SK-N-SH treated with all-trans-retinoic acid at 6 μM for 48 hours (cell line): ENCODE results near the gene RBBP4.

ENCODE experiments used
- ATAC-seq: fragments of 200-7000 bp; cut with Tn5 transposase; 3 replicates; pipeline ENCODE4 v1.9.1; 2020; ENCODE audit warnings: mild to moderate bottlenecking, moderate library complexity
- ARNTL ChIP-seq: fragments of 450-650 bp; formaldehyde crosslinking; IDR thresholded peaks from 2 replicates; pipeline ENCODE4 v1.5.0; 2020; ENCODE audit warnings: low read depth, mild to moderate bottlenecking, moderate library complexity, borderline replicate concordance
- BACH2 ChIP-seq: fragments of 250-450 bp; sonication (Bioruptor Pico); IDR thresholded peaks from 2 replicates; pipeline ENCODE4 v1.9.0; 2021; ENCODE audit warnings: mild to moderate bottlenecking, borderline replicate concordance
- CSDC2 ChIP-seq: fragments of 250-450 bp; sonication (Bioruptor Pico); IDR thresholded peaks from 2 replicates; pipeline ENCODE4 v1.5.0; 2020; ENCODE audit warnings: mild to moderate bottlenecking, moderate library complexity
- GLIS3 ChIP-seq: fragments of 250-450 bp; sonication (Bioruptor Pico); IDR thresholded peaks from 2 replicates; pipeline ENCODE4 v1.5.0; 2020; ENCODE audit warnings: mild to moderate bottlenecking, moderate library complexity
- ISL1 ChIP-seq: fragments of 250-450 bp; sonication (Bioruptor Pico); IDR thresholded peaks from 2 replicates; pipeline ENCODE4 v2.1.2; 2022; ENCODE audit warnings: mild to moderate bottlenecking, moderate library complexity
- PPARA ChIP-seq: fragments of 250-450 bp; sonication (Bioruptor Pico); IDR thresholded peaks from 2 replicates; pipeline ENCODE4 v1.5.0; 2020; ENCODE audit warnings: mild to moderate bottlenecking, borderline replicate concordance
- SNAI2 ChIP-seq: fragments of 250-450 bp; sonication (Bioruptor Pico); IDR thresholded peaks from 2 replicates; pipeline ENCODE4 v1.5.0; 2020; ENCODE audit warnings: mild to moderate bottlenecking, moderate library complexity
- TCF4 ChIP-seq: fragments of 250-450 bp; sonication (Bioruptor Pico); IDR thresholded peaks from 2 replicates; pipeline ENCODE4 v1.8.0; 2021; ENCODE audit warnings: mild to moderate bottlenecking, moderate library complexity, borderline replicate concordance
- TOX ChIP-seq: fragments of 250-450 bp; sonication (Bioruptor Pico); IDR thresholded peaks from 2 replicates; pipeline ENCODE4 v1.8.0; 2021; ENCODE audit warnings: mild to moderate bottlenecking, moderate library complexity, borderline replicate concordance
- ZC3H10 ChIP-seq: fragments of 250-450 bp; sonication (Bioruptor Pico); IDR thresholded peaks from 2 replicates; pipeline ENCODE4 v1.5.1; 2021; ENCODE audit warnings: mild to moderate bottlenecking, moderate library complexity
- ZFP3 ChIP-seq: fragments of 250-450 bp; sonication (Bioruptor Pico); IDR thresholded peaks from 2 replicates; pipeline ENCODE4 v1.5.0; 2020; ENCODE audit warnings: mild to moderate bottlenecking, moderate library complexity
- ZFP30 ChIP-seq: fragments of 450-650 bp; formaldehyde crosslinking; IDR thresholded peaks from 2 replicates; pipeline ENCODE4 v1.5.0; 2022; ENCODE audit warnings: mild to moderate bottlenecking, moderate library complexity
- ZNF565 ChIP-seq: fragments of 450-650 bp; formaldehyde crosslinking; conservative IDR thresholded peaks from 2 replicates; pipeline ENCODE4 v1.5.0; 2020; ENCODE audit warnings: low read depth, mild to moderate bottlenecking, moderate library complexity
- ZNF70 ChIP-seq: fragments of 450-650 bp; formaldehyde crosslinking; IDR thresholded peaks from 2 replicates; pipeline ENCODE4 v1.5.0; 2020; ENCODE audit warnings: mild to moderate bottlenecking, moderate library complexity
- ZNF8 ChIP-seq: fragments of 450-650 bp; formaldehyde crosslinking; IDR thresholded peaks from 2 replicates; pipeline ENCODE4 v1.5.0; 2020; ENCODE audit warnings: mild to moderate bottlenecking, moderate library complexity
- TF ChIP-seq, protein P1 (sequence below): fragments of 250-450 bp; sonication (Bioruptor Pico); IDR thresholded peaks from 2 replicates; pipeline ENCODE4 v1.5.1; 2020; ENCODE audit warnings: low read depth, mild to moderate bottlenecking, moderate library complexity
- TF ChIP-seq, protein P2 (sequence below): fragments of 250-450 bp; sonication (Bioruptor Pico); IDR thresholded peaks from 2 replicates; pipeline ENCODE4 v1.8.0; 2021; ENCODE audit warnings: low read depth, mild to moderate bottlenecking, moderate library complexity, borderline replicate concordance
- TF ChIP-seq, protein P3 (sequence below): fragments of 250-450 bp; sonication (Bioruptor Pico); IDR thresholded peaks from 2 replicates; pipeline ENCODE4 v1.8.0; 2020; ENCODE audit warnings: mild to moderate bottlenecking, moderate library complexity, borderline replicate concordance

Gene RBBP4

DNA sequence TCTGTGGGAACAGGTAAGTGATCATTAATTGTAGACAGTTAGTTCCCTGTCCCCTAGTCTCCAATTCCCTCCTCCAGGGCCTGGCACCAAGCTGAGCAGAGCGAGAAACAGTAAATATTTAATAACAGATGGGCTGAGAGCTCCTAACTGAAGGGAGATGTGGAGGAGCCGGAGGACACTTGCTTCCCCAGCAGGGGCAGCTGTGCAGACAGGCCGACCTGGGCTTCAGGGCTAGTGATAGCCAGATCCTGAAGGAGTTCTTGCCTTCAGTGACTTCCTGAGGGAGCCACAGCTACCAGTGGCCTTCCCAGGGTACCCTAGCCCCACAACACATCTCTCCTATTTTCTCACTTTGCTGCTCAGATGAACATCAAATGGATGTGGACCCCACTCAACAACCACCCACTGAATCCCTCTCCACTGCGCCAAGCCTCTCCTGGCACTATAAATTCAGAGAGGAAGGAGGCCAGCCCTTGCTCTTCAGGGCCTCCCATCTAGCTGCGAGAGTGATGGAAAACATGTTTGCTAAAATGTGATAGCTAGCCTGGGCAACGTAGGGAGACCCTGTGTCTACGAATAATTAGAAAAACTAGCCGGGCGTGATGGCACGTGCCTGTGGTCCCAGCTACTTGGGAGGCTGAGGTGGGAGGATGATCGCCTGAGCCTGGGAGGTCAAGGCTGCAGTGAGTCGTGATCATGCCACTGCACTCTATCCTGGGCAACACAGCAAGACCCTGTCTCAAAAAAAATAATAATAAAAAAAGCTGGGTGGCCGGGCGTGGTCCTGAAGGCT, 78.4 kb downstream of the RBBP4 start:
- TF ChIP-seq BACH2 (CRISPR knock-in tag) (no peak), CSDC2 (CRISPR knock-in tag) (no peak), ZNF565 (no peak), PPARA (CRISPR knock-in tag) (no peak), ZFP3 (CRISPR knock-in tag) (no peak), ZNF70 (CRISPR knock-in tag) (no peak), TOX (no peak), ZC3H10 (CRISPR knock-in tag) (no peak), SNAI2 (no peak), ISL1 (no peak), ZNF8 (CRISPR knock-in tag) (no peak), TCF4 (no peak), GLIS3 (no peak), ZFP30 (CRISPR knock-in tag) (no peak), ARNTL (CRISPR knock-in tag) (no peak)
- TF ChIP-seq, protein P1, sequence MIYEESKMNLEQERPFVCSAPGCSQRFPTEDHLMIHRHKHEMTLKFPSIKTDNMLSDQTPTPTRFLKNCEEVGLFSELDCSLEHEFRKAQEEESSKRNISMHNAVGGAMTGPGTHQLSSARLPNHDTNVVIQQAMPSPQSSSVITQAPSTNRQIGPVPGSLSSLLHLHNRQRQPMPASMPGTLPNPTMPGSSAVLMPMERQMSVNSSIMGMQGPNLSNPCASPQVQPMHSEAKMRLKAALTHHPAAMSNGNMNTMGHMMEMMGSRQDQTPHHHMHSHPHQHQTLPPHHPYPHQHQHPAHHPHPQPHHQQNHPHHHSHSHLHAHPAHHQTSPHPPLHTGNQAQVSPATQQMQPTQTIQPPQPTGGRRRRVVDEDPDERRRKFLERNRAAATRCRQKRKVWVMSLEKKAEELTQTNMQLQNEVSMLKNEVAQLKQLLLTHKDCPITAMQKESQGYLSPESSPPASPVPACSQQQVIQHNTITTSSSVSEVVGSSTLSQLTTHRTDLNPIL (CRISPR knock-in tag), result no peak
- TF ChIP-seq, protein P2, sequence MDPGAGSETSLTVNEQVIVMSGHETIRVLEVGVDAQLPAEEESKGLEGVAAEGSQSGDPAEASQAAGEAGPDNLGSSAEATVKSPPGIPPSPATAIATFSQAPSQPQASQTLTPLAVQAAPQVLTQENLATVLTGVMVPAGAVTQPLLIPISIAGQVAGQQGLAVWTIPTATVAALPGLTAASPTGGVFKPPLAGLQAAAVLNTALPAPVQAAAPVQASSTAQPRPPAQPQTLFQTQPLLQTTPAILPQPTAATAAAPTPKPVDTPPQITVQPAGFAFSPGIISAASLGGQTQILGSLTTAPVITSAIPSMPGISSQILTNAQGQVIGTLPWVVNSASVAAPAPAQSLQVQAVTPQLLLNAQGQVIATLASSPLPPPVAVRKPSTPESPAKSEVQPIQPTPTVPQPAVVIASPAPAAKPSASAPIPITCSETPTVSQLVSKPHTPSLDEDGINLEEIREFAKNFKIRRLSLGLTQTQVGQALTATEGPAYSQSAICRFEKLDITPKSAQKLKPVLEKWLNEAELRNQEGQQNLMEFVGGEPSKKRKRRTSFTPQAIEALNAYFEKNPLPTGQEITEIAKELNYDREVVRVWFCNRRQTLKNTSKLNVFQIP (CRISPR knock-in tag), result no peak
- TF ChIP-seq, protein P3, sequence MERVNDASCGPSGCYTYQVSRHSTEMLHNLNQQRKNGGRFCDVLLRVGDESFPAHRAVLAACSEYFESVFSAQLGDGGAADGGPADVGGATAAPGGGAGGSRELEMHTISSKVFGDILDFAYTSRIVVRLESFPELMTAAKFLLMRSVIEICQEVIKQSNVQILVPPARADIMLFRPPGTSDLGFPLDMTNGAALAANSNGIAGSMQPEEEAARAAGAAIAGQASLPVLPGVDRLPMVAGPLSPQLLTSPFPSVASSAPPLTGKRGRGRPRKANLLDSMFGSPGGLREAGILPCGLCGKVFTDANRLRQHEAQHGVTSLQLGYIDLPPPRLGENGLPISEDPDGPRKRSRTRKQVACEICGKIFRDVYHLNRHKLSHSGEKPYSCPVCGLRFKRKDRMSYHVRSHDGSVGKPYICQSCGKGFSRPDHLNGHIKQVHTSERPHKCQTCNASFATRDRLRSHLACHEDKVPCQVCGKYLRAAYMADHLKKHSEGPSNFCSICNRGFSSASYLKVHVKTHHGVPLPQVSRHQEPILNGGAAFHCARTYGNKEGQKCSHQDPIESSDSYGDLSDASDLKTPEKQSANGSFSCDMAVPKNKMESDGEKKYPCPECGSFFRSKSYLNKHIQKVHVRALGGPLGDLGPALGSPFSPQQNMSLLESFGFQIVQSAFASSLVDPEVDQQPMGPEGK, result no peak
- peak; percentile 15; the same call in 1 of the 3 replicates for ATAC-seq

DNA sequence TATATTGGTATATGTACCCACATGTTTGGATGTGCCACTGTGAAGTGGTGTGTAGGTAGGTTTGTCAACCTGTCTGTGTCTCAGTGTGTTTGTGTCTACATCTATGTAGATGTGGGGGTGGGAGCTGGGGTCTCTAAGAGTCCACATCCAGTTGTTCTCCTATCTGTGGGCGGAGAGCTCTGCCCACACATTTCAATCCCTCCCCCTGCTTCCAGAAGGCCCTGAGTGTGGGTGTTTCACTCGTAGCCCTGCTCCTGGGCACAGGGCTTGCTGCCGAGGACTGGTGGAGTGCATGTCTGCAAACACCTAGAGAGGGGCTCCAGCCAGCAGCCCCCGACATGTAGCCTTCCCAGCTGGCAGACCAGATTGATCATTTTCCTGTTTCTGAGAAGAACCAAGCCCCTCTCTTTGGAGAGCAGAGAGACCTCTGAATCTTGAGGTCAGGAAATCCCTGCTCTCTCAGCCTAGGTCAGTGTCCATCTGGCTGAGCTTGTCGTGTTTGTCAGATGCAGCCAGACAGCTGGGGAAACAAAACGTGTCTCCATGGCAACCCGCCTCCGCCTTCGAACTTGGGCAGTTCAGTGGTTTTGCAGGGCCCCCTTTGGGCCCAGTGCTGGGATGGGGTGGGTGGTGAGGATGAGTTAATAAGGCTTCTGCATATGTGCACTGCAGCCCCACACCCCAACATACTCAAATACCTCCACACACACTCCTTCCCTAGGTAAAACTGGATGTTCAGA, 82.7 kb downstream of the RBBP4 start:
- no peak for ATAC-seq
- TF ChIP-seq, protein P1 (CRISPR knock-in tag), result no peak
- no peak for TF ChIP-seq CSDC2 (CRISPR knock-in tag)
- TF ChIP-seq ZNF8 (CRISPR knock-in tag), result no peak
